CD4-positive, alpha-beta T cell treated with Interleukin-12 subunit alpha and Interleukin-12 subunit beta, for 1 hour (primary cell): Measurements from ENCODE around the gene HYI.
"Not testable (repeated sequence)": the region's sequence is repeated elsewhere in the genome, so short reads cannot be mapped to it uniquely, and the experiment has no call there.

ENCODE experiments used
- DNase-seq: peaks from one replicate; pipeline ENCODE4 v3.0.0-alpha.2; 2020

The HYI gene

GRCh38 chr1:43464681-43465504 lies 11.2 kb upstream of the HYI start:
- no peak for DNase-seq

DNA sequence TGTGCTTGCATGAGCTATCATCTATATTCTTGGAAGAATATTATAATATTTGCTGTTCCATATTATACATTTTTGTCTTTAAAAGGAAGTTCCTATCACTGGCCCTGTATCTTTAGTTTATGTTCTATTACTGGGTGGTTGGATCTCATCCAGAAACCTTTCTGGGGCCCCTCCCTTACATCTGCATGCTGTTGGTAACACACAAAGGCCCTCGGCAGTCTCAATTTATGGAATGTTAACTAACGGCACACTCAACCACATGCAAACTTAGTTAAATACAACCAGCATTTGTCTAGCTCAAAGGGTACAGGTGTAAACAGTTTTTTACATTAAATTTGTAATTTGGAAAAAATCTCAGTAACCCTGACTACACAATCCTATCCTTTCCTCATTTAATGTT lies 9.7 kb upstream of the HYI start:
- DNase-seq: no peak

DNA sequence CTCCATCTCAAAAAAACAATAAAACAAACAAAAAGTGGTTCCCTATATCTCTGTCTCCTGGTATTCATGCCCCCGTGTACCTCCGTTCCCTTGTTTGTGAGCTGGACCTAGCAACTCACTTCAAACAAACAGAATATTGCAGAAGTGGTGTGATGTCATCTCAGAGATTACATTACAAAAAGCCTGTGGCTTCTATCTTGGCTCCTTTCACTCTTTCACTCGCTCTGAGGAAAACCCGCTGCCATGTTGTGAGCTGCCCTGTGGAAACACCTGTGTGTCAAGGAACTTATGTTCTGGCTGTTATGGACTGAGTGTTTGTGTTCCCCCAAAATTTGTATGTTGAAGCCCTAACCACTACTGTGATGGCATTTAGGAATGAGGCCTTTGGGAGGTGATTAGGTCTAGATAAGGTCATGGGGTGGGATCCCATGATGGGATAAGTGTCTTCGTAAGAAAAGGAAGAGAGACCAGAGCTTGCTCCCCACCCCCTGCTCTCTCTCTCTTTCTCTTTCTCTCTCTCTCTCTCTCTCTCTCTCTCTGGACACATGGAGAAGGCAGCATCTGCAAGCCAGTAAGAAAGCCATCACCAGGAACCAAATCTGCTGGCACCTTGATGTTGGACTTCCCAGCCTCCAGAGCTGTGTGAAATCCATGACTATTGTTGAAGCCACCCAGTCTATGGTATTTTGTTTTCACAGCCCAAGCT lies 7.4 kb upstream of the HYI start:
- no peak for DNase-seq

GRCh38 chr1:43458379-43458778 lies 4.6 kb upstream of the HYI start:
- DNase-seq: not testable (repeated sequence)

GRCh38 chr1:43455213-43455889 lies 1.6 kb upstream of the HYI start:
- no peak for DNase-seq

- DNase-seq: peak; percentile 73
Measured at GRCh38 chr1:43454270-43455011, 710 bp upstream of the HYI start.

- DNase-seq: no peak
Measured at GRCh38 chr1:43452789-43453441, 816 bp downstream of the HYI start.

DNA sequence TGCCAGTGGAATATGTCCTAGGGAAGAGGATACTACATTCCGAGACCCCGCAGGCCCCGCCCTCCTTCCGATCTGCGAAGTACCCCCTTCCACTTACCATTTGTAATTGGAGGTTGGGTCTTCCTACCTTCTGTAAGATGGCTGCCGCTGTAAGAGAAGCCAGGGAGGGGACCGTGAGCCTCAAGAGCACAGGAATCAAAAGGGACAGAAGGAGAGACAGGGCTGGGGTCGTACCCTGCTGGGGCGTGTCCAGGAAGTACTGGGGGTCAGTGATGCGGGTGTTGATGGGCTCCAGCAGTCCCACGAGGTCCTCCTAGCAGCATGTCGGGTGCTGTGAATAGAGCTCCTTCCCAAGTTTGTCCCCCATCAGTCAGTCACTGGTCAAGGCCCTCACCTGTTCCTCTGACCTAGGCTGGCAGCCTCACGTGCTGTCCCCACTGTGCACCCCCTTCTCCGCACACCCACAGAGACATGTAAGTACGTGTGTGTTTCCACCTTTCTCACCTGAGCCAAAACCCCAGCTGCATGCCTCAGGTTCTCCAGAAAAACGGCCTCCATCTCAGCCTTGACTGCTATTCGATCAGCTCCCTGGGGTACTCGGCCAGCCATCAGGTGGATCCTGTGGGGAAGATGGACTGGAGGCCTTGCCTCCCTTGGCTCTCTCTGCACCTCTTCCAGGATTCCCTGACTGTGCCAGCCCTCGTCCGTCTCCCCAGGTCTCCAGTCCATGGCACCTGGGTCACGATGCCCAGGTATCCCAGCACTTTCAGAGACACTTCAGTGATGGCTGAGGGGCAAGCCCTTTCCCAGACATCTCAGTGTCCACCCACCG lies 1.8 kb downstream of the HYI start:
- DNase-seq: no peak

- DNase-seq: no peak
Measured at GRCh38 chr1:43451157-43451591, 2.6 kb downstream of the HYI start.

- DNase-seq: no peak
Measured at GRCh38 chr1:43450251-43450941, 3.3 kb downstream of the HYI start.

DNA sequence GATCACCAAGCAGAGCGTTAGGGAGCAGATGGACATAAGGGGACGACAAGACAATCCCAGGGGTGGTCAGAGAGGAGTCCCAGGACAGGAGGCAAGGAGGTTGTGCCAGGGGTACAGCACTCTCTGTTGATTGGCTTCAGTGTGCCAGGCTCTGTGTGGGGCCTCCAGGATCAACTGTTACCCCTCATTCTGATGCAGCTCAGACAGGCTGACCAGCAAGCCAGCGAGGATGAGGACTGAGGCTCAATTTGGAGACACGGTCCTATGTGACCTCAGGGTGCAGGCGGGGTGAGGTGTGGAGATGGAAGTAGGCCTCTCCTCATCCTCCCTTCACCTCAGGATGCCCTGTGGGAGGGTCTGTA lies 4.0 kb downstream of the HYI start:
- no peak for DNase-seq

GRCh38 chr1:43448955-43449707 lies 4.6 kb downstream of the HYI start:
- DNase-seq: no peak

DNA sequence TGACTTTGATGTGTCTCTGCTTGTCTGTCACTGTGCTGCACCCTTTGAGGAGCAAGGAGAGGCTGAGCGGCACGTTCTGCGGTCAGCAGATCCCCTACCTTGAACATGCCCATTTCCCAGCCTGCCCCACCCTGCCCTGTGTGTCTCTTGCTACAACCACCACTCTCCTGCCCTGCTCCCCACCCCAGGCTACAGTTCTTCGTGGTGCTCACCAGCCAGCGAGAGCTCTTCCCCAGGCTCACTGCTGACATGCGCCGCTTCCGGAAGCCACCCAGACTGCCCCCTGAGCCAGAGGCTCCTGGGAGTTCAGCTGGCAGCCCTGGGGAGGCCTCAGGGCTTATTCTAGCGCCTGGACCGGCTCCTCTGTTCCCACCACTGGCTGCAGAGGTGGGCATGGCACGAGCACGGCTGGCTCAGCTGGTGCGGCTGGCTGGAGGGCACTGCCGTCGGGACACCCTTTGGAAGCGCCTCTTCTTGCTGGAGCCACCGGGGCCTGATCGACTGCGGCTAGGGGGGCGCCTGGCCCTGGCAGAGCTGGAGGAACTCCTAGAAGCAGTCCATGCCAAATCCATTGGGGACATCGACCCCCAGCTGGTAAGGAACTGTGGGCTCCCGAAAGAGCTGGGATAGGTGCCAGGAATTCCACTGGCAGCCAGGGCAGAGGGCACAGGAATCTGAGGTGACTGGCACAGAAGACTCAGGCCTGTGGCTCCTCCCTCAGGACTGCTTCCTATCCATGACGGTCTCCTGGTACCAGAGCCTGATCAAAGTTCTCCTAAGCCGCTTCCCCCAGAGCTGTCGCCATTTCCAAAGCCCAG lies 5.6 kb downstream of the HYI start:
- DNase-seq: no peak

DNA sequence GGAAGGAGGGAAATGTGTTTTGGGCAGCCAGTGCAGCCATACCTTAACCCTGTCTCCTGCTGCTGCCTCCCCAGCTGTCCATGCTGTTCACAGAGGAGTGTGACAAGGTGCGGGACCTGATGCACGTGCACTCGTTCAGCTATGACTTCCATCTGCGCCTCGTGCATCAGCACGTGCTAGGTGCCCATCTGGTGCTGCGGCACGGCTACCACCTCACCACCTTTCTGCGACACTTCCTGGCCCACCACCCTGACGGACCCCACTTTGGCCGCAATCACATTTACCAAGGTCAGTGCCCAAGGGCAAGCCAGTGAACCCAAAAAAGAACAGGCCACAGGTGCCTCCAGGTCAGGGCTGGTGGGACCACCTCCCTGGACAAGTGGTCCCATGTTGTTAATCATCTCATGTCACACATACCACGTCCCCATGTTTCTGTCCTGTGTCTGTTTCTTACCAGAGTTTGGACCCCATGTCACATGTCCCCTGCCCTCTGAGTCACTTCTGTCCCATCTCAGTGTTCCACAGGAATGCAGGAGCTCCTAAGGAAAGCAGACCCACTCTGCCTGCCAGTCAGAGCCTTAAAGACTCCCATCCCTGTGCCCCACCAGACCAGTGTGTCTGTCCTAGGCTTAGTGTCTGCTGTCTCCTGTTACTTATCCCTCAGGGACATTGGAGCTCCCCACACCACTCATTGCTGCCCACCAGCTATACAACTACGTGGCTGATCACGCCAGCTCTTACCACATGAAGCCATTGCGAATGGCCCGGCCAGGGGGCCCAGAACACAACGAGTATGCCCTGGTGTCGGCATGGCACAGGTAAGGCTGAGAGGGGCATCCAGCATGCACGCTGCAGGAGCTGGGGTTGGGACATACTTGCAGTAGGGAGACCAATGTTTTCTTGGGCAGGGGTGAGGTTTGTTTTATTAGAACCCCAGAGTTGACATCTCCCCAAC lies 6.6 kb downstream of the HYI start:
- DNase-seq: no peak

- DNase-seq: no peak
Measured at GRCh38 chr1:43446388-43446740, 7.4 kb downstream of the HYI start.

- DNase-seq: no peak
Measured at GRCh38 chr1:43445606-43446387, 7.9 kb downstream of the HYI start.

- DNase-seq: no peak
Measured at GRCh38 chr1:43444836-43445235, 8.9 kb downstream of the HYI start.
